ENCODE data around the gene CCNT1. TPM values are rescaled to one million over a fixed set of nuclear protein-coding genes. Genes with fewer than 3 reads are reported as not detected.

The CCNT1 gene
- total RNA-seq = 10 to 100 TPM; 12.5 to 16.2 TPM

- Histone ChIP-seq H3K27ac (peak within 1 kb of the TSS; percentile 96), H3K36me3 (peaks cover 22% of the 10 kb centered on the region), H3K9me3 (peaks cover 0 to 12% of the 10 kb centered on the region in 2 donors), H3K4me1 (peaks cover 0 to 32% of the 10 kb centered on the region in 2 donors), H3K27me3 (no peaks in the 10 kb centered on the region), H3K4me3 (peak within 1 kb of the TSS; percentile 84 to 86)
- peak in 1 of 2 donors; percentile 37 for TF ChIP-seq CTCF (IDR thresholded peaks at IDR 0.05)
- DNase-seq (ENCODE audit: low spot score) = peak; percentile 100
Observed at GRCh38 chr12:48716493-48717251, at the start of gene CCNT1. TSS of gene CCNT1 (minus strand) at chr12:48716707. CDS start at chr12:48716675, 32 bp downstream.

DNA sequence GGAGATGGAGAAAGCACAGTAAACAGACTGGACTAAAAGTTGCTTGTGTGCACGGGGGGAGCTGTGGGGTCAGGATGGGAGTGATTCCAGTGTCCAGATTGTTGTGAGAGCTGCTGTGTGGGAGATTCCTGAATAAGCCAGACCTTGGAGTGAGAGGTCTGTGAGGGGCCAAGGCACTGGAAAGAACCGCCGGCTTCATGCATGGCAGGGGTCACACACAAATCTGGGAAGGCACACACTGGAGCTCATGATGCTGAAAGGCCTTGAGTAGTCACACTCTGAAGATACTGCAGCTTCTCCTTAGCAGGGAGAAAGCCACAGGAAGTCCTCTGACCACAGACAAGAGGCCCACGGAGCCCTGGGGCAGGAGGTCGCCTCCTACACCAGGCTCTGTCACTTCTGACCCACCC lies 49.3 kb upstream of the CCNT1 start:
- no peak overlapping the region for H3K4me3 ChIP-seq
- no peaks in the 10 kb centered on the region for H3K9me3 ChIP-seq
- H3K36me3 ChIP-seq = peaks cover 44% of the 10 kb centered on the region
- H3K4me1 ChIP-seq = peaks cover 0 to 33% of the 10 kb centered on the region in 2 donors
- TF ChIP-seq CTCF (IDR thresholded peaks at IDR 0.05) = no peak
- H3K27me3 ChIP-seq = no peaks in the 10 kb centered on the region
- H3K27ac ChIP-seq = peak overlapping the region; percentile 24 to 60
- DNase-seq (ENCODE audit: low spot score) = no peak

DNA sequence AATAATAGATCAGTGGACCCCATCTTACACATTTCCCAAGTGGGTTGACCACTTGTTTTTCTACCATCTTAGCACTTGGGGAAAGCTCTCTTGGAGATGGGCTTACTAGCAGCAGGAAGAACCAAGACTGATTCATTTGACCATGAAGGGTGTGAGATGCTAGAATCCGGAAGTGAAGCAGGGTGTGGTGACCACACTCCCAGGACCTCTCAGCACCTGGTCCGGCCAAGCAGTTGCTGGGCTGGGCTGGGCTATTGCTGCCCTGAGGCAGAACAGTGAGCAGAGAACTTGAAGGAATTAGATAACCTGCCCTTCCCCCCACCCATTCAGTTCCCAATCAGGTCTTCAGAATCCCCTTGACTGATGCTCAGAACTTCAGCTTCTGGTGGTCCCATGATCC lies 48.0 kb upstream of the CCNT1 start:
- no peaks in the 10 kb centered on the region for H3K27me3 ChIP-seq
- H3K27ac ChIP-seq = no peak overlapping the region

GRCh38 chr12:48758737-48759136 lies 42.2 kb upstream of the CCNT1 start:
- Histone ChIP-seq H3K9me3 (no peaks in the 10 kb centered on the region), H3K4me1 (no peaks in the 10 kb centered on the region), H3K36me3 (no peaks in the 10 kb centered on the region), H3K27ac (no peak overlapping the region), H3K27me3 (no peaks in the 10 kb centered on the region), H3K4me3 (no peak overlapping the region)
- DNase-seq (ENCODE audit: low spot score) = no peak
- no peak for TF ChIP-seq CTCF (IDR thresholded peaks at IDR 0.05)

More for the DNA sequence above, 48.0 kb upstream of the CCNT1 start:
- no peak overlapping the region for H3K4me3 ChIP-seq
- H3K36me3 ChIP-seq = peaks cover 33% of the 10 kb centered on the region
- no peaks in the 10 kb centered on the region for H3K9me3 ChIP-seq
- TF ChIP-seq CTCF (IDR thresholded peaks at IDR 0.05) = no peak
- peaks cover 0 to 33% of the 10 kb centered on the region in 2 donors for H3K4me1 ChIP-seq
- DNase-seq (ENCODE audit: low spot score) = no peak

DNA sequence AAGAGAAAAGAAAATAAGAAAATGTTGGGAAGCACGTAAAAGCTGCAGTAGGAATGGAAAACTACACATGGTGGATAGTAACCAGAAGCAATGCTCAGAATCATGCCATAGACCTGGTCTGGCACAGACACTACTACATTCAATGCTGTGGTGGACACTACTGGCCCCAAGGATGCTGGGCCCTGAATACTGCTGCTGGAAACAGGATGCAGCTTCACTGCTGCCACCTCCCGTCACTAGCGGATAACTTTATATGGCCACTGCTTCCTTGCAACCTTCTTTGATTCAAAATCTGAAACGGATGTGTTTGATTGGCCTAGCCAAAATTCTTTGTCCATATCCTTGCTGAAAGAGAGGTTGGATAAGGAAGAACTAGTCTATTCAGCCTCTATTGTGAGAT lies 41.7 kb upstream of the CCNT1 start:
- no peak overlapping the region for H3K4me3 ChIP-seq
- no peak overlapping the region for H3K27ac ChIP-seq
- no peaks in the 10 kb centered on the region for H3K36me3 ChIP-seq
- no peak for TF ChIP-seq CTCF (IDR thresholded peaks at IDR 0.05)
- H3K27me3 ChIP-seq = no peaks in the 10 kb centered on the region
- DNase-seq (ENCODE audit: low spot score) = no peak
- no peaks in the 10 kb centered on the region for H3K4me1 ChIP-seq
- no peaks in the 10 kb centered on the region for H3K9me3 ChIP-seq

Measured in right atrium auricular region (tissue), 2 donors.